ENCODE data around the gene PLXNA4.
A peak's percentile ranks its signal among the peaks of the same experiment; 100 is the strongest.

PLXNA4 gene

GRCh38 chr7:132276234-132276630 lies 300.0 kb downstream of the PLXNA4 start:
- TF ChIP-seq POLR2AphosphoS5 (IDR thresholded peaks at IDR 0.05; ENCODE audit: low read depth, low read length) (no peak), TAF1 (IDR thresholded peaks at IDR 0.05; ENCODE audit: borderline replicate concordance, insufficient read depth, low read length) (no peak), SIN3A (IDR thresholded peaks at IDR 0.05; ENCODE audit: borderline replicate concordance, insufficient read depth, low read length) (no peak), FOXP2 (optimal IDR thresholded peaks at IDR 0.05; ENCODE audit: borderline replicate concordance, extremely low read depth, extremely low read length, insufficient read depth) (no peak), REST (IDR thresholded peaks at IDR 0.05; ENCODE audit: insufficient read depth in 1 of 2, low read depth in 2 of 2, low read length in 2 of 2) (no peak)

GRCh38 chr7:132275416-132276233 lies 300.6 kb downstream of the PLXNA4 start:
- TF ChIP-seq TAF1 (IDR thresholded peaks at IDR 0.05; ENCODE audit: borderline replicate concordance, insufficient read depth, low read length) (no peak), SIN3A (IDR thresholded peaks at IDR 0.05; ENCODE audit: borderline replicate concordance, insufficient read depth, low read length) (no peak), REST (IDR thresholded peaks at IDR 0.05; ENCODE audit: insufficient read depth in 1 of 2, low read depth in 2 of 2, low read length in 2 of 2) (no peak), POLR2AphosphoS5 (IDR thresholded peaks at IDR 0.05; ENCODE audit: low read depth, low read length) (no peak), FOXP2 (optimal IDR thresholded peaks at IDR 0.05; ENCODE audit: borderline replicate concordance, extremely low read depth, extremely low read length, insufficient read depth) (no peak)

GRCh38 chr7:132272763-132273371 lies 303.4 kb downstream of the PLXNA4 start:
- TF ChIP-seq TAF1 (IDR thresholded peaks at IDR 0.05; ENCODE audit: borderline replicate concordance, insufficient read depth, low read length) (no peak), SIN3A (IDR thresholded peaks at IDR 0.05; ENCODE audit: borderline replicate concordance, insufficient read depth, low read length) (no peak), POLR2AphosphoS5 (IDR thresholded peaks at IDR 0.05; ENCODE audit: low read depth, low read length) (no peak)

- TF ChIP-seq REST (IDR thresholded peaks at IDR 0.05; ENCODE audit: insufficient read depth in 1 of 2, low read depth in 2 of 2, low read length in 2 of 2) (peak; percentile 84 to 93), FOXP2 (optimal IDR thresholded peaks at IDR 0.05; ENCODE audit: borderline replicate concordance, extremely low read depth, extremely low read length, insufficient read depth) (no peak)
Observed at GRCh38 chr7:132270517-132270916, 305.8 kb downstream of the PLXNA4 start.

- TF ChIP-seq REST (IDR thresholded peaks at IDR 0.05; ENCODE audit: insufficient read depth in 1 of 2, low read depth in 2 of 2, low read length in 2 of 2) = peak in 1 of 2 experiments; percentile 69; a peak in 1 of 4 replicates
- TF ChIP-seq TAF1 (IDR thresholded peaks at IDR 0.05; ENCODE audit: borderline replicate concordance, insufficient read depth, low read length) = no peak
- no peak for TF ChIP-seq FOXP2 (optimal IDR thresholded peaks at IDR 0.05; ENCODE audit: borderline replicate concordance, extremely low read depth, extremely low read length, insufficient read depth)
- no peak for TF ChIP-seq SIN3A (IDR thresholded peaks at IDR 0.05; ENCODE audit: borderline replicate concordance, insufficient read depth, low read length)
- no peak for TF ChIP-seq POLR2AphosphoS5 (IDR thresholded peaks at IDR 0.05; ENCODE audit: low read depth, low read length)
Observed at GRCh38 chr7:132269718-132270117, 306.6 kb downstream of the PLXNA4 start.
